HCT116 (cell line): ENCODE measurements around the gene CUEDC2.

Experiments
- CTCF ChIP-seq, 3 experiments: fragments of 200-600 bp in 1 of 3; sonication (generic) in 1 of 3; IDR thresholded peaks in 2 of 3; conservative IDR thresholded peaks in 1 of 3; 2 replicates each; pipeline ENCODE4 v1.5.1; 2012 to 2017; ENCODE audit warnings: low read depth in 2 of 3, low read length in 2 of 3, antibody characterized with exemption in 1 of 3, borderline replicate concordance in 1 of 3, control low read depth in 1 of 3, mild to moderate bottlenecking in 1 of 3, mixed read lengths in 1 of 3, mixed run types in 1 of 3, moderate library complexity in 1 of 3; ENCODE audit not compliant: insufficient read depth in 1 of 3
- EZH2 ChIP-seq: fragments of 200-600 bp; sonication (generic); IDR thresholded peaks from 2 replicates; pipeline ENCODE4 v1.6.1; 2017; ENCODE audit warnings: antibody characterized with exemption, mixed run types
- JUND ChIP-seq: IDR thresholded peaks from 2 replicates; pipeline ENCODE4 v1.6.1; 2012
- POLR2A ChIP-seq: IDR thresholded peaks from 2 replicates; pipeline ENCODE4 v1.7.0; 2011; ENCODE audit warnings: borderline replicate concordance; ENCODE audit not compliant: insufficient read depth, insufficient read length; ENCODE audit errors: extremely low read depth
- ZFX ChIP-seq: fragments of 450-650 bp; IDR thresholded peaks from 2 replicates; pipeline ENCODE4 v1.6.1; 2017

GRCh38 chr10:102412293-102412692, 20.1 kb downstream of the CUEDC2 start:
- TF ChIP-seq ZFX (no peak), CTCF (IDR thresholded peaks at IDR 0.05 in 2 of 3, conservative IDR thresholded peaks at IDR 0.05 in 1 of 3; ENCODE audit: borderline replicate concordance in 1 of 3, insufficient read depth in 1 of 3, low read depth in 2 of 3, low read length in 2 of 3) (no peak), JUND (no peak), POLR2A (no peak), EZH2 (no peak)
